ENCODE results near the gene ABCB8.

ABCB8 gene

GRCh38 chr7:151060416-151061212 is 32.4 kb downstream of the ABCB8 start:
- TF ChIP-seq CTCF (IDR thresholded peaks at IDR 0.05; ENCODE audit: low read depth, low read length) = no peak
- H3K4me3 ChIP-seq (replicated peaks in 1 of 2; ENCODE audit: low read depth in 2 of 2, low read length in 2 of 2) = peak overlapping the region; percentile 69 to 80
- DNase-seq (ENCODE audit: low read depth in 2 of 2) = peak; percentile 55 to 63

GRCh38 chr7:151061213-151062110 is 33.2 kb downstream of the ABCB8 start:
- no peak for TF ChIP-seq CTCF (IDR thresholded peaks at IDR 0.05; ENCODE audit: low read depth, low read length)
- peak overlapping the region; percentile 69 to 80 for H3K4me3 ChIP-seq (replicated peaks in 1 of 2; ENCODE audit: low read depth in 2 of 2, low read length in 2 of 2)
- peak in 1 of 2 donors; percentile 28 for DNase-seq (ENCODE audit: low read depth in 2 of 2)

GRCh38 chr7:151062111-151062398 is 33.8 kb downstream of the ABCB8 start:
- TF ChIP-seq CTCF (IDR thresholded peaks at IDR 0.05; ENCODE audit: low read depth, low read length) = no peak
- no peak for DNase-seq (ENCODE audit: low read depth in 2 of 2)
- H3K4me3 ChIP-seq (replicated peaks in 1 of 2; ENCODE audit: low read depth in 2 of 2, low read length in 2 of 2) = no peak overlapping the region

DNA sequence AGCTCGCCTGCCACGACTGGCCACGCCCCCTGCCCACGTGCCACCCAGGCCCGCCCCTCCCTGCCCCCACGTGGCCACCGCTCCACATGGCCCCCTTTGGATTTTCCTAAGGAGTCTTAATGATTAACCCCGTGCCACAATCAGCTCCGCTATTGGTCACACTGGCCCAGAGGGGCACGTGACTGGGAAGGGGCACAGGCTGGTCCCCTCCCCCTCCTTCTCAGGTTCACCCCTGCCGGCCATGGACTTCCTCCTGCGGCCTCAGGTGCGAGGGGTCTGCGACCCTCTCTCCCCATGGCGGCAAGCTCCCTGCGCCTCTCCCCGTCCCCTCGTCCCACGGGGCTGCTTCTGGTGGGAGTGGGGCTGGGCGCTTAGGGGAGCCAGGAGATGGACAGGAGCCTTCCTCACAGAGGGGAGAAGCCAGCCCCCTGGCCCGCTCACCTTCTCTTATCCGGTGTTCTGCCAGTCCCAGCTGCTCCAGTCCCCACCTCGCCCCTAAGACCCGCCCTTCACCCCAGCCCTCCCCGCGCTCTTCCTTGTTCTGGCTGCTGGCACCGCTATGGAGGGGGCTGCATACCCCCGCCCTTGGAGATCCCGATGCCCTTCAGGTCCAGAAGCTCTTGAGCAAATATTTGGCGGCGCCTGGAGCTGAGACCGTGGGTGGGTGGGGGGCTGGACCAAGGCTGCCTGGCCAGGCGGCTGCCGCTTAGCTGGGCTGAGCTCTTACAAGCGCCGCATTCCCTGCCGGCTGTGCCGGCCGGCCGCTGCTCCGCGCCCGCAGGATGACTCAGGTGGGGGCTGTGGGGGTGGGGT is 34.4 kb downstream of the ABCB8 start:
- peak; percentile 67 to 69 for DNase-seq (ENCODE audit: low read depth in 2 of 2)
- H3K4me3 ChIP-seq (replicated peaks in 1 of 2; ENCODE audit: low read depth in 2 of 2, low read length in 2 of 2) = peak overlapping the region; percentile 23 to 26

GRCh38 chr7:151063212-151063561 is 34.9 kb downstream of the ABCB8 start:
- TF ChIP-seq CTCF (IDR thresholded peaks at IDR 0.05; ENCODE audit: low read depth, low read length) = no peak
- no peak overlapping the region for H3K4me3 ChIP-seq (replicated peaks in 1 of 2; ENCODE audit: low read depth in 2 of 2, low read length in 2 of 2)

More for the DNA sequence above, 34.4 kb downstream of the ABCB8 start:
- no peak for TF ChIP-seq CTCF (IDR thresholded peaks at IDR 0.05; ENCODE audit: low read depth, low read length)

GRCh38 chr7:151064454-151064853 is 36.2 kb downstream of the ABCB8 start:
- no peak overlapping the region for H3K4me3 ChIP-seq (replicated peaks in 1 of 2; ENCODE audit: low read depth in 2 of 2, low read length in 2 of 2)
- TF ChIP-seq CTCF (IDR thresholded peaks at IDR 0.05; ENCODE audit: low read depth, low read length) = no peak
- no peak for DNase-seq (ENCODE audit: low read depth in 2 of 2)

More at GRCh38 chr7:151063212-151063561, 34.9 kb downstream of the ABCB8 start:
- DNase-seq (ENCODE audit: low read depth in 2 of 2) = peak; percentile 67 to 70
